ENCODE measurements around the gene CSRNP2. TPM values are rescaled to one million over a fixed set of nuclear protein-coding genes. Genes with fewer than 3 reads are reported as not detected.

Gene CSRNP2
- total and polyA plus RNA-seq, 3 experiments from 2014 or later = 4.8 to 21.5 (median 20.5) TPM

GRCh38 chr12:51076236-51076930 lies 7.0 kb downstream of the CSRNP2 start:
- Mint-ChIP-seq H3K4me3 (no peak overlapping the region), H3K27ac (peak overlapping the region in 4 of 8 donors; percentile 11 to 33 (median 18))
- no peaks in the 10 kb centered on the region for H3K27me3 ChIP-seq (ENCODE audit: insufficient read depth, low read length, poor library complexity, severe bottlenecking)

GRCh38 chr12:51075390-51075789 lies 8.0 kb downstream of the CSRNP2 start:
- no peak overlapping the region for H3K4me3 ChIP-seq (ENCODE audit: low read length)
- H3K27me3 Mint-ChIP-seq = peaks cover 0 to 2% of the 10 kb centered on the region in 2 donors
- no peaks in the 10 kb centered on the region for H3K27me3 ChIP-seq (ENCODE audit: insufficient read depth, low read length, poor library complexity, severe bottlenecking)
- peaks cover 7% of the 10 kb centered on the region for H3K36me3 ChIP-seq (ENCODE audit: insufficient read depth, low read length)
- H3K4me1 Mint-ChIP-seq = peaks cover 12 to 41% (median 25%) of the 10 kb centered on the region in 3 donors
- POLR2A ChIA-PET = no interaction called here
- H3K27ac Mint-ChIP-seq = no peak overlapping the region
- CTCF ChIA-PET = no interaction called here
- no peak overlapping the region for H3K27ac ChIP-seq (ENCODE audit: low read depth, low read length)
- H3K9me3 Mint-ChIP-seq = peaks cover 0 to 1% (median 0%) of the 10 kb centered on the region in 5 donors
- no peaks in the 10 kb centered on the region for H3K9me3 ChIP-seq (ENCODE audit: low read length)
- peaks cover 6% of the 10 kb centered on the region for H3K4me1 ChIP-seq (ENCODE audit: insufficient read depth, low read length)
- H3K36me3 Mint-ChIP-seq = peaks cover 4 to 45% (median 12%) of the 10 kb centered on the region in 3 donors
- no peak overlapping the region for H3K4me3 Mint-ChIP-seq
- DNase-seq = no peak

More at GRCh38 chr12:51076236-51076930, 7.0 kb downstream of the CSRNP2 start:
- no peak for DNase-seq
- Mint-ChIP-seq H3K36me3 (peaks cover 4 to 40% (median 13%) of the 10 kb centered on the region in 3 donors), H3K27me3 (peaks cover 0 to 2% of the 10 kb centered on the region in 2 donors), H3K9me3 (peaks cover 0 to 1% (median 0%) of the 10 kb centered on the region in 5 donors), H3K4me1 (peaks cover 16 to 48% (median 32%) of the 10 kb centered on the region in 3 donors)
- H3K27ac ChIP-seq (ENCODE audit: low read depth, low read length) = no peak overlapping the region
- no peaks in the 10 kb centered on the region for H3K9me3 ChIP-seq (ENCODE audit: low read length)
- ChIA-PET POLR2A (no interaction called here), CTCF (interaction anchor here (0.6 to 1.0 kb wide), 2 partner anchors 9 to 29 kb away, joined by 3 read pairs; no protein-coding TSS in a partner anchor)
- no peak overlapping the region for H3K4me3 ChIP-seq (ENCODE audit: low read length)
- peaks cover 6% of the 10 kb centered on the region for H3K36me3 ChIP-seq (ENCODE audit: insufficient read depth, low read length)
- H3K4me1 ChIP-seq (ENCODE audit: insufficient read depth, low read length) = peaks cover 6% of the 10 kb centered on the region

DNA sequence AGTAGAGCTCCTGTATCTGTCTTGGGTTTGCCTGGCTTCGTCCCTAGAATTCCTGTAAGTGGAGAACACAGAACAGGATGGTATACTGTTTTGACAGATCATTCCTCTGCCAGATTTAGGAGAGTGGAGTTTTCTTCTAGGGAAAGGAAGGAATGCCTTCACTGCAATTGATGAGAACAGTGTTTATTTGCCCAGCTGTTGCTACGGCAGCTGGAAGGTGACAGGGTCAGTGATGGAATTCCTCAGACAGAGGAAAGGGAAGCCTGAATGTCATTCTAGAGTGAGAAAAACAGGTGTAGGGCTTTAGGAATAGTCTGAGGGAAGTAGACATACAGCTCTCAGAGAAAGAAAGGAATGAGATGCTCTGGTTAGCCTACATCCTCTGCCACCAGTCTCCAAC lies 11.7 kb downstream of the CSRNP2 start:
- peaks cover 5 to 13% (median 8%) of the 10 kb centered on the region in 3 donors for H3K4me1 Mint-ChIP-seq
- CTCF ChIA-PET = interaction anchor here (0.9 kb wide), 1 partner anchor 23 kb away, joined by 3 read pairs; no protein-coding TSS in a partner anchor
- POLR2A ChIA-PET = interaction anchor here (0.6 kb wide), 1 partner anchor 212 kb away, joined by 3 read pairs; no protein-coding TSS in a partner anchor

GRCh38 chr12:51070004-51070403 lies 13.4 kb downstream of the CSRNP2 start:
- no peak overlapping the region for H3K4me3 Mint-ChIP-seq
- H3K27me3 ChIP-seq (ENCODE audit: insufficient read depth, low read length, poor library complexity, severe bottlenecking) = no peaks in the 10 kb centered on the region
- no peaks in the 10 kb centered on the region for H3K9me3 ChIP-seq (ENCODE audit: low read length)
- no peak for DNase-seq
- H3K4me3 ChIP-seq (ENCODE audit: low read length) = no peak overlapping the region
- POLR2A ChIA-PET = interaction anchor here (0.7 kb wide), 1 partner anchor 62 kb away, joined by 7 read pairs; no protein-coding TSS in a partner anchor
- peaks cover 0 to 3% (median 0%) of the 10 kb centered on the region in 3 donors for H3K4me1 Mint-ChIP-seq
- CTCF ChIA-PET = no interaction called here
- no peaks in the 10 kb centered on the region for H3K27me3 Mint-ChIP-seq
- no peaks in the 10 kb centered on the region for H3K4me1 ChIP-seq (ENCODE audit: insufficient read depth, low read length)
- H3K9me3 Mint-ChIP-seq = no peaks in the 10 kb centered on the region
- peak overlapping the region in 3 of 8 donors; percentile 3 to 61 (median 7) for H3K27ac Mint-ChIP-seq
- no peak overlapping the region for H3K27ac ChIP-seq (ENCODE audit: low read depth, low read length)
- peaks cover 24% of the 10 kb centered on the region for H3K36me3 ChIP-seq (ENCODE audit: insufficient read depth, low read length)
- peaks cover 0 to 76% (median 16%) of the 10 kb centered on the region in 3 donors for H3K36me3 Mint-ChIP-seq

More for the DNA sequence above, 11.7 kb downstream of the CSRNP2 start:
- H3K4me3 ChIP-seq (ENCODE audit: low read length) = no peak overlapping the region
- no peaks in the 10 kb centered on the region for H3K9me3 ChIP-seq (ENCODE audit: low read length)
- Mint-ChIP-seq H3K27ac (no peak overlapping the region), H3K9me3 (peaks cover 0 to under 1% (median 0%) of the 10 kb centered on the region in 5 donors), H3K36me3 (peaks cover 0 to 68% (median 16%) of the 10 kb centered on the region in 3 donors), H3K4me3 (no peak overlapping the region), H3K27me3 (peaks cover 0 to 1% of the 10 kb centered on the region in 2 donors)
- DNase-seq = no peak
- H3K27me3 ChIP-seq (ENCODE audit: insufficient read depth, low read length, poor library complexity, severe bottlenecking) = no peaks in the 10 kb centered on the region
- H3K27ac ChIP-seq (ENCODE audit: low read depth, low read length) = no peak overlapping the region
- peaks cover 23% of the 10 kb centered on the region for H3K36me3 ChIP-seq (ENCODE audit: insufficient read depth, low read length)
- H3K4me1 ChIP-seq (ENCODE audit: insufficient read depth, low read length) = peaks cover 6% of the 10 kb centered on the region

DNA sequence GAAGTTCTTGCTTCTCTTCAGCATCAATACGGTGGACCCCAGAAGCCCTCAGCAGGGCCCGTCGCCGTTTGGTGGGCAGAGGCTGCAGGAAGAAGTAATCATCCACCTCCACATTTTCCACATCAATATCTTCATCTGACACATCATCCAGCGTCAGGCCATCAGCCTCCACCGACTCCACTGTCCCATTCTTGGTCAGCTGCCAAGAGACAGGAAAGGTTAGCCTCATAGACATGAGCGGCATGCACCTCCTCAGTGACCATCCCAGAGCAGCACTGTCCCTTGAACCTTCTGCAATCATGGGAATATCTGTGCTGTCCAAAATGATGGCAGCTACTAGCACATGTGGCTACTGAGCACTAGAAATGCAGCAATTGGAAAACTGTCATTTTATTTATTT lies 15.6 kb downstream of the CSRNP2 start:
- H3K36me3 Mint-ChIP-seq = peaks cover 0 to 84% (median 16%) of the 10 kb centered on the region in 3 donors
- peaks cover 39% of the 10 kb centered on the region for H3K36me3 ChIP-seq (ENCODE audit: insufficient read depth, low read length)
- peak overlapping the region in 3 of 8 donors; percentile 26 to 72 (median 60) for H3K27ac Mint-ChIP-seq
- DNase-seq = no peak
- H3K4me1 Mint-ChIP-seq = no peaks in the 10 kb centered on the region
- no peaks in the 10 kb centered on the region for H3K27me3 Mint-ChIP-seq
- no peak overlapping the region for H3K4me3 Mint-ChIP-seq
- H3K9me3 ChIP-seq (ENCODE audit: low read length) = no peaks in the 10 kb centered on the region
- CTCF ChIA-PET = no interaction called here
- no peak overlapping the region for H3K4me3 ChIP-seq (ENCODE audit: low read length)
- H3K27ac ChIP-seq (ENCODE audit: low read depth, low read length) = no peak overlapping the region
- POLR2A ChIA-PET = no interaction called here
- no peaks in the 10 kb centered on the region for H3K9me3 Mint-ChIP-seq
- no peaks in the 10 kb centered on the region for H3K27me3 ChIP-seq (ENCODE audit: insufficient read depth, low read length, poor library complexity, severe bottlenecking)
- no peaks in the 10 kb centered on the region for H3K4me1 ChIP-seq (ENCODE audit: insufficient read depth, low read length)

GRCh38 chr12:51067229-51067628 lies 16.2 kb downstream of the CSRNP2 start:
- no peak for DNase-seq
- H3K4me3 ChIP-seq (ENCODE audit: low read length) = no peak overlapping the region
- no peaks in the 10 kb centered on the region for H3K4me1 ChIP-seq (ENCODE audit: insufficient read depth, low read length)
- H3K36me3 ChIP-seq (ENCODE audit: insufficient read depth, low read length) = peaks cover 42% of the 10 kb centered on the region
- H3K27ac ChIP-seq (ENCODE audit: low read depth, low read length) = no peak overlapping the region
- H3K4me1 Mint-ChIP-seq = no peaks in the 10 kb centered on the region
- no peak overlapping the region for H3K4me3 Mint-ChIP-seq
- no peaks in the 10 kb centered on the region for H3K9me3 ChIP-seq (ENCODE audit: low read length)
- H3K27me3 ChIP-seq (ENCODE audit: insufficient read depth, low read length, poor library complexity, severe bottlenecking) = no peaks in the 10 kb centered on the region
- ChIA-PET POLR2A (no interaction called here), CTCF (interaction anchor here (0.9 kb wide), 1 partner anchor 9 kb away, joined by 3 read pairs; no protein-coding TSS in a partner anchor)
- no peaks in the 10 kb centered on the region for H3K9me3 Mint-ChIP-seq
- peak overlapping the region in 2 of 8 donors; percentile 23 to 81 for H3K27ac Mint-ChIP-seq
- H3K36me3 Mint-ChIP-seq = peaks cover 0 to 84% (median 16%) of the 10 kb centered on the region in 3 donors
- no peaks in the 10 kb centered on the region for H3K27me3 Mint-ChIP-seq

- no peak for DNase-seq
- no peak overlapping the region for H3K27ac ChIP-seq (ENCODE audit: low read depth, low read length)
- Mint-ChIP-seq H3K4me3 (no peak overlapping the region), H3K4me1 (no peaks in the 10 kb centered on the region), H3K27ac (peak overlapping the region in 1 of 8 donors; percentile 68), H3K27me3 (no peaks in the 10 kb centered on the region), H3K36me3 (peaks cover 0 to 84% (median 14%) of the 10 kb centered on the region in 3 donors), H3K9me3 (no peaks in the 10 kb centered on the region)
- H3K27me3 ChIP-seq (ENCODE audit: insufficient read depth, low read length, poor library complexity, severe bottlenecking) = no peaks in the 10 kb centered on the region
- no peaks in the 10 kb centered on the region for H3K9me3 ChIP-seq (ENCODE audit: low read length)
- H3K4me3 ChIP-seq (ENCODE audit: low read length) = no peak overlapping the region
- peaks cover 38% of the 10 kb centered on the region for H3K36me3 ChIP-seq (ENCODE audit: insufficient read depth, low read length)
- ChIA-PET POLR2A (no interaction called here), CTCF (interaction anchor here (0.7 to 1.3 kb wide), 2 partner anchors 19 to 118 kb away, joined by 3 read pairs; no protein-coding TSS in a partner anchor)
- no peaks in the 10 kb centered on the region for H3K4me1 ChIP-seq (ENCODE audit: insufficient read depth, low read length)
Measured at GRCh38 chr12:51065530-51065929, 17.9 kb downstream of the CSRNP2 start.
